ENCODE data around the gene KLC4.

DNA sequence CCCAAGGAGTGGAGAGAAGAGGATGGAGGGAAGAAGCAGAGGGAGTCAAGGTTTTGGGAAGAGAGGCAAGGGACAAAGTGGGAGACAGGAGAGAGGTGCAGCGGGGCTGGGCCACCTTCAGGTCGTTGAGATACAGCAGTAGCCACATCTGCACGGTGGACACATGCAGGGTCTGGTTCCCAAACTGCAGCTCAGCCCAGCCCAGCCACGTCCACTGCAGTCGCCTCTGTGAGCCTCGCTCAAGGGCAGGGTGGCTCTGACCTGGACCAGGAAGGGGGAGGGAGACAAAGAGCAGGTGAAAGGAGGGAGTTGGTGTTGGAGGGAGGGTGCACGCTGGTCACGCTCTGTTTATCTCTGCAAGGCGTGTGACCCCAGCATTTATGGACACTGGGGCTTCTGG is 20.7 kb upstream of the KLC4 start:
- TF ChIP-seq, protein P1, sequence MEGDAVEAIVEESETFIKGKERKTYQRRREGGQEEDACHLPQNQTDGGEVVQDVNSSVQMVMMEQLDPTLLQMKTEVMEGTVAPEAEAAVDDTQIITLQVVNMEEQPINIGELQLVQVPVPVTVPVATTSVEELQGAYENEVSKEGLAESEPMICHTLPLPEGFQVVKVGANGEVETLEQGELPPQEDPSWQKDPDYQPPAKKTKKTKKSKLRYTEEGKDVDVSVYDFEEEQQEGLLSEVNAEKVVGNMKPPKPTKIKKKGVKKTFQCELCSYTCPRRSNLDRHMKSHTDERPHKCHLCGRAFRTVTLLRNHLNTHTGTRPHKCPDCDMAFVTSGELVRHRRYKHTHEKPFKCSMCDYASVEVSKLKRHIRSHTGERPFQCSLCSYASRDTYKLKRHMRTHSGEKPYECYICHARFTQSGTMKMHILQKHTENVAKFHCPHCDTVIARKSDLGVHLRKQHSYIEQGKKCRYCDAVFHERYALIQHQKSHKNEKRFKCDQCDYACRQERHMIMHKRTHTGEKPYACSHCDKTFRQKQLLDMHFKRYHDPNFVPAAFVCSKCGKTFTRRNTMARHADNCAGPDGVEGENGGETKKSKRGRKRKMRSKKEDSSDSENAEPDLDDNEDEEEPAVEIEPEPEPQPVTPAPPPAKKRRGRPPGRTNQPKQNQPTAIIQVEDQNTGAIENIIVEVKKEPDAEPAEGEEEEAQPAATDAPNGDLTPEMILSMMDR (conservative IDR thresholded peaks at IDR 0.05; ENCODE audit: low read depth, low read length) = no peak
- TF ChIP-seq EZH2 (IDR thresholded peaks at IDR 0.05; ENCODE audit: low read length, unreplicated experiment) = no peak

Data from PC-3 (cell line).